LNCaP clone FGC (cell line): Measurements from ENCODE around the gene AK2.

Experiments
- DNase-seq: peaks from one replicate; pipeline ENCODE4 v3.0.0-alpha.2; 2011; ENCODE audit warnings: low read depth
- H3K4me3 ChIP-seq: 2 replicates; pipeline ENCODE4 v1.5.1; 2011; ENCODE audit warnings: mild to moderate bottlenecking, low read depth, low read length, control low read depth
- CTCF ChIP-seq: IDR thresholded peaks from 2 replicates; pipeline ENCODE4 v1.5.1; 2012; ENCODE audit warnings: mild to moderate bottlenecking; ENCODE audit not compliant: control insufficient read depth, insufficient read depth; ENCODE audit errors: extremely low read depth

Gene AK2

GRCh38 chr1:33036526-33037503 lies at the start of gene AK2:
Gene AK2, minus strand, starts transcription at chr1:33036883. Its CDS starts 55 bp downstream, at chr1:33036828.
- peak; percentile 98 for DNase-seq
- H3K4me3 ChIP-seq, result peak within 1 kb of the TSS; percentile 98
- TF ChIP-seq CTCF, result no peak

- peak; percentile 92 for TF ChIP-seq CTCF
- DNase-seq, result peak; percentile 46
- no peak overlapping the region for H3K4me3 ChIP-seq
Observed at GRCh38 chr1:33086384-33086850, 49.7 kb upstream of the AK2 start.

- H3K4me3 ChIP-seq, result no peak overlapping the region
- DNase-seq, result no peak
- no peak for TF ChIP-seq CTCF
Observed at GRCh38 chr1:33085332-33085731, 48.6 kb upstream of the AK2 start.

GRCh38 chr1:33082575-33083108 lies 46.0 kb upstream of the AK2 start:
- DNase-seq, result no peak
- TF ChIP-seq CTCF, result no peak
- no peak overlapping the region for H3K4me3 ChIP-seq

GRCh38 chr1:33081554-33082305 lies 45.0 kb upstream of the AK2 start:
- no peak for DNase-seq

More at GRCh38 chr1:33081554-33082305, 45.0 kb upstream of the AK2 start:
- peak overlapping the region; percentile 80 for H3K4me3 ChIP-seq
- TF ChIP-seq CTCF, result no peak
